HG03280 (cell line): ENCODE data around the gene ABHD12.
A peak's percentile ranks its signal among the peaks of the same experiment; 100 is the strongest.
"Not testable (repeated sequence)": the region's sequence is repeated elsewhere in the genome, so short reads cannot be mapped to it uniquely, and the experiment has no call there.

Experiments
- ATAC-seq: cut with Tn5 transposase; IDR thresholded peaks from one replicate; pipeline ENCODE4 v1.9.1; 2021; ENCODE audit warnings: mild to moderate bottlenecking, moderate library complexity; ENCODE audit not compliant: unreplicated experiment

ABHD12 gene

GRCh38 chr20:25324412-25324811 lies 66.2 kb downstream of the ABHD12 start:
- no peak for ATAC-seq

GRCh38 chr20:25323496-25324246 lies 67.0 kb downstream of the ABHD12 start:
- no peak for ATAC-seq

- no peak for ATAC-seq
These were observed 68.6 kb downstream of the ABHD12 start for GRCh38 chr20:25321991-25322390.

GRCh38 chr20:25321262-25321831 lies 69.3 kb downstream of the ABHD12 start:
- ATAC-seq: no peak

- no peak for ATAC-seq
These were observed 70.4 kb downstream of the ABHD12 start for GRCh38 chr20:25320035-25320800.

- ATAC-seq: peak; percentile 9
These were observed 71.2 kb downstream of the ABHD12 start for GRCh38 chr20:25319241-25320034.

GRCh38 chr20:25318471-25319240 lies 72.0 kb downstream of the ABHD12 start:
- peak; percentile 91 for ATAC-seq

- ATAC-seq: no peak
These were observed 73.1 kb downstream of the ABHD12 start for GRCh38 chr20:25317351-25318075.

GRCh38 chr20:25316506-25317190 lies 74.0 kb downstream of the ABHD12 start:
- no peak for ATAC-seq

GRCh38 chr20:25315418-25316210 lies 75.0 kb downstream of the ABHD12 start:
- ATAC-seq: no peak

- no peak for ATAC-seq
These were observed 75.9 kb downstream of the ABHD12 start for GRCh38 chr20:25314497-25315417.

GRCh38 chr20:25313593-25313992 lies 77.0 kb downstream of the ABHD12 start:
- no peak for ATAC-seq

- not testable (repeated sequence) for ATAC-seq
These were observed 77.9 kb downstream of the ABHD12 start for GRCh38 chr20:25312716-25313115.

GRCh38 chr20:25310921-25311728 lies 79.5 kb downstream of the ABHD12 start:
- no peak for ATAC-seq

GRCh38 chr20:25310268-25310920 lies 80.2 kb downstream of the ABHD12 start:
- ATAC-seq: peak; percentile 90
